Loucy (cell line): ENCODE data around the gene AQP5.
"Not testable (repeated sequence)": the region's sequence is repeated elsewhere in the genome, so short reads cannot be mapped to it uniquely, and the experiment has no call there.

ENCODE experiments used
- H2AFZ ChIP-seq: fragments of 200-600 bp; sonication (generic); 2 replicates; pipeline ENCODE4 v1.6.0; 2016; ENCODE audit warnings: antibody characterized with exemption, mild to moderate bottlenecking, low read length, moderate library complexity
- H3F3A ChIP-seq: fragments of 200-600 bp; 2 replicates; pipeline ENCODE4 v1.6.0; 2016; ENCODE audit warnings: antibody characterized with exemption, low read depth, mild to moderate bottlenecking
- H3K27me3 ChIP-seq: fragments of 200-600 bp; sonication (generic); 2 replicates; pipeline ENCODE4 v1.6.1; 2014; ENCODE audit warnings: low read length, mild to moderate bottlenecking; ENCODE audit not compliant: insufficient read depth, poor library complexity, severe bottlenecking
- H3K36me3 ChIP-seq: fragments of 200-600 bp; sonication (generic); 2 replicates; pipeline ENCODE4 v1.6.1; 2016; ENCODE audit warnings: low read length; ENCODE audit not compliant: insufficient read depth
- H3K4me1 ChIP-seq: fragments of 200-600 bp; sonication (generic); 2 replicates; pipeline ENCODE4 v1.5.1; 2014; ENCODE audit warnings: low read length, mild to moderate bottlenecking; ENCODE audit not compliant: insufficient read depth, poor library complexity, severe bottlenecking
- H3K4me2 ChIP-seq: fragments of 200-600 bp; sonication (generic); 2 replicates; pipeline ENCODE4 v1.6.0; 2014; ENCODE audit warnings: antibody characterized with exemption, low read length, low read depth, mild to moderate bottlenecking; ENCODE audit not compliant: poor library complexity, severe bottlenecking
- H3K4me3 ChIP-seq: fragments of 200-600 bp; sonication (generic); 2 replicates; pipeline ENCODE4 v1.5.1; 2014; ENCODE audit warnings: low read length, mild to moderate bottlenecking, mixed read lengths; ENCODE audit not compliant: poor library complexity, severe bottlenecking
- H3K79me2 ChIP-seq: fragments of 200-600 bp; sonication (generic); 2 replicates; pipeline ENCODE4 v1.6.1; 2014; ENCODE audit warnings: low read length; ENCODE audit not compliant: insufficient read depth
- H3K9ac ChIP-seq: fragments of 200-600 bp; sonication (generic); 2 replicates; pipeline ENCODE4 v1.6.0; 2014; ENCODE audit warnings: mild to moderate bottlenecking, low read depth, low read length, moderate library complexity; ENCODE audit not compliant: poor library complexity, severe bottlenecking
- H3K9me2 ChIP-seq: fragments of 200-600 bp; sonication (generic); replicated peaks from 2 replicates; pipeline ENCODE4 v1.6.1; 2016; ENCODE audit warnings: low read depth, low read length, mixed read lengths
- H3K9me3 ChIP-seq: fragments of 200-600 bp; sonication (generic); 2 replicates; pipeline ENCODE4 v1.6.1; 2014; ENCODE audit warnings: mild to moderate bottlenecking, antibody characterized with exemption, low read length, low read depth; ENCODE audit not compliant: insufficient read depth
- H4K20me1 ChIP-seq: fragments of 200-600 bp; sonication (generic); 2 replicates; pipeline ENCODE4 v1.6.0; 2014; ENCODE audit warnings: antibody characterized with exemption, low read length, mild to moderate bottlenecking; ENCODE audit not compliant: insufficient read depth, poor library complexity, severe bottlenecking
- EZH2phosphoT487 ChIP-seq: fragments of 200-600 bp; IDR thresholded peaks from 2 replicates; pipeline ENCODE4 v1.6.1; 2018; ENCODE audit warnings: antibody characterized with exemption, mild to moderate bottlenecking, moderate library complexity, borderline replicate concordance
- TF ChIP-seq, protein P1 (sequence below): fragments of 200-600 bp; sonication (generic); conservative IDR thresholded peaks from 2 replicates; pipeline ENCODE4 v1.5.1; 2014; ENCODE audit warnings: mild to moderate bottlenecking, antibody characterized with exemption, low read length

The AQP5 gene

DNA sequence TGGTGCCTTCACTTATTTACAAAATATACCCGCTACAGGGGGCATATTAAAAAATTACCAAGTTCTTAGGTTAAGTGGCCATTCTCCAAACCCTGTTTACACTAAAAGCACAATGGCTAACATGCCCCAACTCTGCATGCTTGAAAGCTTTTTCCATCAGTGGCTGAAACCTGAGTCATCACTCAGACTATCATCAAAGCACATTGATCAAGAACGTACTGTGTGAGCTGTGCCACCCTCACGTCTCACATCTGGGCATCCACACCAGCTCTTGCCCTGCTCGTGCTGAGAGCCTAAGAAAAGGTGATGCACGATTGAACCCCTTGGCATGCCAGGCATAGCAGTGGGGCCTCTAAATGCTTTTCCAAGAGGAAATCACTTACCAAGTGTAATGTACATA is 24.3 kb downstream of the AQP5 start:
- no peak for TF ChIP-seq EZH2phosphoT487
- TF ChIP-seq, protein P1, sequence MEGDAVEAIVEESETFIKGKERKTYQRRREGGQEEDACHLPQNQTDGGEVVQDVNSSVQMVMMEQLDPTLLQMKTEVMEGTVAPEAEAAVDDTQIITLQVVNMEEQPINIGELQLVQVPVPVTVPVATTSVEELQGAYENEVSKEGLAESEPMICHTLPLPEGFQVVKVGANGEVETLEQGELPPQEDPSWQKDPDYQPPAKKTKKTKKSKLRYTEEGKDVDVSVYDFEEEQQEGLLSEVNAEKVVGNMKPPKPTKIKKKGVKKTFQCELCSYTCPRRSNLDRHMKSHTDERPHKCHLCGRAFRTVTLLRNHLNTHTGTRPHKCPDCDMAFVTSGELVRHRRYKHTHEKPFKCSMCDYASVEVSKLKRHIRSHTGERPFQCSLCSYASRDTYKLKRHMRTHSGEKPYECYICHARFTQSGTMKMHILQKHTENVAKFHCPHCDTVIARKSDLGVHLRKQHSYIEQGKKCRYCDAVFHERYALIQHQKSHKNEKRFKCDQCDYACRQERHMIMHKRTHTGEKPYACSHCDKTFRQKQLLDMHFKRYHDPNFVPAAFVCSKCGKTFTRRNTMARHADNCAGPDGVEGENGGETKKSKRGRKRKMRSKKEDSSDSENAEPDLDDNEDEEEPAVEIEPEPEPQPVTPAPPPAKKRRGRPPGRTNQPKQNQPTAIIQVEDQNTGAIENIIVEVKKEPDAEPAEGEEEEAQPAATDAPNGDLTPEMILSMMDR: no peak
- H3K36me3 ChIP-seq: peaks cover 55% of the 10 kb centered on the region; the same call in 1 of the 2 replicates

DNA sequence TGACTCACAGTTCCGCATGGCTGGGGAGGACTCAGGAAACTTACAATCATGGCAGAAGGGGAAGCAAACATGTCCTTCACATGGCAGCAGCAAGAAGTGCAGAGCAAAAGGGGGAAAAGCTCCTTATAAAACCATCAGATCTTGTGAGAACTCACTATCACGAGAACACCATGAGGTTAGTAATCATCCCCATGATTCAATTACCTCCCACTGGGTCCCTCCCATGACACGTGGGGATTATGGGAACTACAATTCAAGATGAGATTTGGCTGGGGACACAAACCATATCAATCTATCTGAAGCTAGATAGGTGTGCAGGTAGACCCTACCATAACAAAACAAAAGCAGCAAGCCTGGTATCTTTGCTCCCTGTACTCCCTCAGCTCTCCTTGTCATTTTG is 24.8 kb downstream of the AQP5 start:
- H3K36me3 ChIP-seq: peaks cover 57% of the 10 kb centered on the region; the same call in 1 of the 2 replicates
- H3F3A ChIP-seq, H4K20me1 ChIP-seq, H3K79me2 ChIP-seq, H3K4me2 ChIP-seq, H3K4me3 ChIP-seq, H3K27me3 ChIP-seq, H3K9ac ChIP-seq, H3K4me1 ChIP-seq, H3K9me3 ChIP-seq, H3K9me2 ChIP-seq, H2AFZ ChIP-seq: not testable (repeated sequence)

More for the DNA sequence above, 24.3 kb downstream of the AQP5 start:
- Histone ChIP-seq H3K9me2 (no peaks in the 10 kb centered on the region), H3F3A (no peaks in the 10 kb centered on the region), H4K20me1 (no peaks in the 10 kb centered on the region), H3K4me3 (no peak overlapping the region), H3K4me2 (no peak overlapping the region), H3K9ac (no peak overlapping the region), H3K4me1 (no peaks in the 10 kb centered on the region), H2AFZ (no peak overlapping the region), H3K79me2 (no peaks in the 10 kb centered on the region), H3K27me3 (no peaks in the 10 kb centered on the region), H3K9me3 (no peaks in the 10 kb centered on the region)

DNA sequence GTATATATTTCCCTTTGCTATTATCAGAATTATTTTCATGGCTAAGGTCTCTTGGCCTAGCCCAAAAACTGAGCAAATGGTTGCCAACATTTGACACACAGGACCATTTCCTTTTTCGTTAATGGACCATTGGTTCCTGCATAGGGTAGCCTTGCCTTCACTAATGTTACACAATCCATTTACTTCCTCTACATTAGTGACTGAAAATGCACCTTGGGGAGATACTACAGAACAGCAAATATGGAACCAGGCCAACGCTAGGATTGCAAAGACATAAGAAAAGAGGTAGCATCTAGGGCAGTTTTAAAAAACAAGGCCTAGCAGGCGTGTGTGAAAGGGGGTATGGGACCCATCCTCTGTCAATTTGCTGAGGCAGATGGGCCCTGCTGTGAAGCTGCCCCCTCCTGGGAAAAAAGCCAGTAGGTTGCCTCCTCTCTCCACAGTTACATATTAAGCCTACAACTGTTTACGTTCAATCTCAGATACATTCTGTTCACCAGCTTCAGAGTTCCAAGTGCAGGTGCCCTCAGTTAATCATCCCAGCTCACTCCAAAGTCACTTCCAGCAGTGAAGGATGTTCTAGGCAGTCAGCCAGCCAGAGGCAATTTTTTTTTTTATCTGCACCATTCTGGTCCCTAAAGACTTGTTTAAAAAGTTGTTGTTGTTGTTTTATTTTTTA is 26.1 kb downstream of the AQP5 start:
- H3K9me3 ChIP-seq: no peaks in the 10 kb centered on the region
- no peaks in the 10 kb centered on the region for H4K20me1 ChIP-seq
- H3K79me2 ChIP-seq: no peaks in the 10 kb centered on the region
- no peaks in the 10 kb centered on the region for H3F3A ChIP-seq
- no peaks in the 10 kb centered on the region for H3K4me1 ChIP-seq
- peaks cover 70% of the 10 kb centered on the region; the same call in 1 of the 2 replicates for H3K36me3 ChIP-seq
- no peak overlapping the region for H2AFZ ChIP-seq
- H3K9ac ChIP-seq: no peak overlapping the region
- H3K4me3 ChIP-seq: no peak overlapping the region
- H3K27me3 ChIP-seq: no peaks in the 10 kb centered on the region
- no peaks in the 10 kb centered on the region for H3K9me2 ChIP-seq
- no peak overlapping the region for H3K4me2 ChIP-seq
- no peak for TF ChIP-seq EZH2phosphoT487
- TF ChIP-seq, protein P1: no peak

DNA sequence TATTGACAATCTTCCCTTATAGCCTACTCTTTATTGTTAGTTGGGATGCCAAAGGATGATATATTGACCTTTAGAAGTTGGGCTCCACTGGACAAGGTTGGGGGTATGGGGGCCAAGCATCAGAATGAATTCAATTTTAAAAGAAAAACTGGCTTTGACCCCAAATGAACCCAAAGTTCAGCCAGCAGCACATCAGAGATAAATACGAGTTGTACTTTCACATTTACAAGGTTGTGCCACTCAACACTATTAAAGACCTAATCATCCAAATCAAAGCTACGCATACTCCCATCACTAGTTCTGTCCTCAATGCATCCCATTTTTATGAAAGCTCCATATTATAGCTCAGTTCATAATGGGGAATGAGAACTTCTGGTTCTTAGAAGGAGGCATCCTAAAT is 27.7 kb downstream of the AQP5 start:
- H3K4me2 ChIP-seq, H3K9ac ChIP-seq, H3K4me3 ChIP-seq, H3K4me1 ChIP-seq, H3K9me2 ChIP-seq, H3K79me2 ChIP-seq, H4K20me1 ChIP-seq, H3F3A ChIP-seq, H3K9me3 ChIP-seq, H2AFZ ChIP-seq, H3K27me3 ChIP-seq: not testable (repeated sequence)
- peaks cover 86% of the 10 kb centered on the region; the same call in 1 of the 2 replicates for H3K36me3 ChIP-seq
